A549 (cell line): ENCODE data around the gene LRRC3. TPM values are rescaled to one million over a fixed set of nuclear protein-coding genes. Genes with fewer than 3 reads are reported as not detected.

ENCODE experiments used
- ATAC-seq, 2 experiments: fragments of 200-7000 bp in 1 of 2; fragments of >200 bp in 1 of 2; cut with Nextera tagmentation in 1 of 2; cut with Tn5 transposase in 1 of 2; 3 replicates each; pipeline versions ENCODE4 v1.8.0 to v1.9.1; 2018 to 2020; ENCODE audit warnings: mild to moderate bottlenecking in 1 of 2, moderate library complexity in 1 of 2
- CTCF ChIA-PET: fragments of 300-600 bp; sonication (Branson Sonifier 250); formaldehyde crosslinking; extraction: SDS; loops from one replicate; lab custom pipeline; 2021; ENCODE audit warnings: antibody characterized with exemption, inconsistent platforms; lab: Yijun Ruan, JAX
- POLR2A ChIA-PET: fragments of 350-600 bp; formaldehyde crosslinking; extraction: SDS; loops from one replicate; lab custom pipeline; 2021; ENCODE audit warnings: antibody characterized with exemption, inconsistent platforms; lab: Yijun Ruan, JAX
- DNase-seq, 2 experiments: peaks; one replicate each; pipeline versions ENCODE4 v3.0.0 to v3.0.0-alpha.2; 2011 to 2016; ENCODE audit warnings: low read depth in 1 of 2, low spot score in 1 of 2
- FAIRE-seq: peaks from 2 replicates; lab custom pipeline; 2011; peaks lifted over from hg19 to GRCh38; lab: Jason Lieb, UNC
- H3K27ac ChIP-seq, 2 experiments: fragments of >200 bp; sonication (Bioruptor Twin); formaldehyde crosslinking; 3 replicates each; pipeline ENCODE4 v1.5.1; 2016 to 2017
- H3K4me1 ChIP-seq: fragments of >200 bp; sonication (Bioruptor Twin); formaldehyde crosslinking; 3 replicates; pipeline ENCODE4 v1.6.1; 2016
- H3K4me2 ChIP-seq: fragments of >200 bp; sonication (Bioruptor Twin); formaldehyde crosslinking; 3 replicates; pipeline ENCODE4 v1.6.1; 2016
- H3K4me3 ChIP-seq: fragments of >200 bp; sonication (Bioruptor Twin); formaldehyde crosslinking; 3 replicates; pipeline ENCODE4 v1.5.1; 2016
- H3K9me3 ChIP-seq: fragments of >200 bp; sonication (Bioruptor Twin); formaldehyde crosslinking; 3 replicates; pipeline ENCODE4 v1.6.1; 2016
- CBX8 ChIP-seq: fragments of 200-600 bp; sonication (generic); IDR thresholded peaks from 2 replicates; pipeline ENCODE4 v1.6.1; 2016
- CHD2 ChIP-seq: fragments of 150-350 bp; IDR thresholded peaks from 2 replicates; pipeline ENCODE4 v1.6.1; 2014; ENCODE audit warnings: low read length; ENCODE audit not compliant: partially characterized antibody
- CHD4 ChIP-seq: fragments of 200-600 bp; sonication (generic); IDR thresholded peaks from 2 replicates; pipeline ENCODE4 v1.6.1; 2016; ENCODE audit warnings: antibody characterized with exemption, mild to moderate bottlenecking, borderline replicate concordance
- EHMT2 ChIP-seq: fragments of 200-600 bp; sonication (generic); IDR thresholded peaks from 2 replicates; pipeline ENCODE4 v1.6.1; 2016; ENCODE audit warnings: antibody characterized with exemption, low read depth, mild to moderate bottlenecking, moderate library complexity
- EP300 ChIP-seq, 2 experiments: fragments of >200 bp; sonication (Bioruptor Twin); formaldehyde crosslinking; IDR thresholded peaks; 2 replicates in 1 of 2; 3 replicates in 1 of 2; pipeline ENCODE4 v1.6.1; 2016 to 2017
- ESRRA ChIP-seq: fragments of 150-350 bp; IDR thresholded peaks from 2 replicates; pipeline ENCODE4 v1.6.1; 2014; ENCODE audit warnings: mild to moderate bottlenecking, low read length, borderline replicate concordance
- FOSL2 ChIP-seq, 2 experiments: fragments of 450-650 bp in 1 of 2; fragments of >200 bp in 1 of 2; sonication (Bioruptor Twin) in 1 of 2; formaldehyde crosslinking; IDR thresholded peaks; 2 replicates each; pipeline versions ENCODE4 v1.5.0 to v1.6.1; 2016 to 2020; ENCODE audit warnings: mild to moderate bottlenecking in 1 of 2, moderate library complexity in 1 of 2
- HEYL ChIP-seq: fragments of 250-450 bp; sonication (Bioruptor Pico); IDR thresholded peaks from 2 replicates; pipeline ENCODE4 v1.8.0; 2021; ENCODE audit warnings: mild to moderate bottlenecking, moderate library complexity
- JUN ChIP-seq, 2 experiments: fragments of >200 bp; sonication (Bioruptor Twin); formaldehyde crosslinking; IDR thresholded peaks; 2 replicates in 1 of 2; 3 replicates in 1 of 2; pipeline ENCODE4 v1.6.1; 2016 to 2017
- KDM1A ChIP-seq: fragments of 200-600 bp; sonication (generic); IDR thresholded peaks from 2 replicates; pipeline ENCODE4 v1.6.1; 2016; ENCODE audit warnings: low read depth, mild to moderate bottlenecking
- KDM5A ChIP-seq: fragments of 200-600 bp; sonication (generic); IDR thresholded peaks from 2 replicates; pipeline ENCODE4 v1.6.1; 2016; ENCODE audit warnings: antibody characterized with exemption, mild to moderate bottlenecking
- MAFK ChIP-seq: fragments of 450-650 bp; IDR thresholded peaks from 2 replicates; pipeline ENCODE4 v1.6.1; 2014; ENCODE audit not compliant: partially characterized antibody
- NFE2L2 ChIP-seq: fragments of 150-350 bp; conservative IDR thresholded peaks from 2 replicates; pipeline ENCODE4 v1.6.1; 2014; ENCODE audit warnings: low read length
- NPAS2 ChIP-seq: fragments of 250-450 bp; sonication (Bioruptor Pico); IDR thresholded peaks from 2 replicates; pipeline ENCODE4 v1.8.0; 2022; ENCODE audit warnings: mild to moderate bottlenecking, moderate library complexity, borderline replicate concordance
- PHF8 ChIP-seq: fragments of 200-600 bp; sonication (generic); IDR thresholded peaks from 2 replicates; pipeline ENCODE4 v1.6.1; 2016; ENCODE audit warnings: low read depth, mild to moderate bottlenecking, antibody characterized with exemption, moderate library complexity, borderline replicate concordance
- RNF2 ChIP-seq: fragments of 200-600 bp; sonication (generic); IDR thresholded peaks from 2 replicates; pipeline ENCODE4 v1.6.1; 2016; ENCODE audit warnings: low read depth, mild to moderate bottlenecking, antibody characterized with exemption, moderate library complexity, borderline replicate concordance
- SMC3 ChIP-seq: fragments of >200 bp; sonication (Bioruptor Twin); formaldehyde crosslinking; IDR thresholded peaks from 3 replicates; pipeline ENCODE4 v1.6.1; 2018; ENCODE audit warnings: inconsistent platforms
- TP53 ChIP-seq: fragments of 250-450 bp; sonication (Bioruptor Pico); IDR thresholded peaks from 2 replicates; pipeline ENCODE4 v1.5.0; 2021; ENCODE audit warnings: mild to moderate bottlenecking, moderate library complexity
- ZSCAN20 ChIP-seq: fragments of 250-450 bp; sonication (Bioruptor Pico); IDR thresholded peaks from 2 replicates; pipeline ENCODE4 v1.8.0; 2022; ENCODE audit warnings: mild to moderate bottlenecking, moderate library complexity
- WGBS: methylation state at CpG from one replicate; pipeline ENCODE4 v1.1.6; 2017; ENCODE audit errors: missing lambda C conversion rate; 5-methylcytosine and 5-hydroxymethylcytosine counted together
- polyA plus RNA-seq, 4 experiments: library from polyadenylated mRNA; depleted of rRNA in 3 of 4; stranded (reverse); fragments of >200 nt; fragmentation: RNase III in 1 of 4; extraction: RNeasy Plus Mini Kit Qiagen cat#74134 plus additional on column Dnase treatment in 1 of 4; gene quantifications; 2 replicates in 3 of 4; 3 replicates in 1 of 4; pipeline ENCODE4 v1.2.3, GENCODE V29; 2011 to 2017
- TF ChIP-seq, protein P1 (sequence below): fragments of 250-450 bp; sonication (Bioruptor Pico); IDR thresholded peaks from 2 replicates; pipeline ENCODE4 v1.5.0; 2020; ENCODE audit warnings: low read depth, mild to moderate bottlenecking, moderate library complexity
- TF ChIP-seq, protein P2 (sequence below): fragments of >200 bp; sonication (Bioruptor Twin); formaldehyde crosslinking; IDR thresholded peaks from 3 replicates; pipeline ENCODE4 v1.6.1; 2016
- TF ChIP-seq, protein P3 (sequence below): fragments of >200 bp; sonication (Bioruptor Twin); formaldehyde crosslinking; IDR thresholded peaks from 3 replicates; pipeline ENCODE4 v1.5.1; 2016
- TF ChIP-seq, protein P4 (sequence below): IDR thresholded peaks from 2 replicates; pipeline ENCODE4 v1.6.1; 2012; ENCODE audit warnings: low read depth, borderline replicate concordance

Gene LRRC3
- polyA plus RNA-seq, 2 of the 4 experiments (the other 2 are of a cell fraction), result 0.59 to 1.1 TPM

DNA sequence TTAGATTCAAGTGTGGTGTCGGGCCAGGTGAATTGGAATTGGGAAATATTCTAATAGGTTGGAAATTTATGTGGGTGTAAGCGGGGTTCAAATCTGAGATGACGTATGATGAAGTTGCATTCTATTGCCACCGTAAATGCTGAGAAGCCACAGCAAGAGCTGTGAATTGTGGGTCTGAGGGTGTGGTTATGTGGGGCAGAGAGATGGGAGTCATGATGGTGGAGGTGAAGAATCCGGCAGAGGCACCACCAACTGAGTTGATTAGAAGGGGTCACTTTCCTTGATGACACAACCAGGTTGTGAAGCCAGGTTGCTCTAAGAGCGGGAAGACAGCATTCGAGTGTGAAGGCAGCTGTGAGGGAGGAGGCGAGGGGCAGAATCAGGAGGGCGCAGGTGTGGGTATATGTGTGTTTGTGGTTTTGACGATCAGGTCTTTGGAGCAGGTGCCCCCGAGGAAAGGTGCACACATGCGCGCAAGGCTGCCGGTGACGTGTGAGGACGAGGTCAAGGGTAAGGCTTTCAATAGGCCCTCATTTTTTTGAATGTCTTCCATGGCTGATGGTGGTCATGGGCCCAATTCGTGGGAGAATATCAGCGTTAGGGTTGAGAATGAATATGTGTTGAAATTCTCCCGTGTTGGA is 18.7 kb downstream of the LRRC3 start:
- WGBS, result 56% methylated on average over 18 of the region's 19 CpGs
- ATAC-seq (no peak), DNase-seq (no peak)
- Histone ChIP-seq H3K9me3 (no peaks in the 10 kb centered on the region), H3K4me2 (no peak overlapping the region), H3K27ac (no peak overlapping the region)
- POLR2A ChIA-PET, result no interaction called here
- TF ChIP-seq NFE2L2, result no peak
- no peak for TF ChIP-seq SMC3
- TF ChIP-seq PHF8, result no peak
- TF ChIP-seq, protein P1, sequence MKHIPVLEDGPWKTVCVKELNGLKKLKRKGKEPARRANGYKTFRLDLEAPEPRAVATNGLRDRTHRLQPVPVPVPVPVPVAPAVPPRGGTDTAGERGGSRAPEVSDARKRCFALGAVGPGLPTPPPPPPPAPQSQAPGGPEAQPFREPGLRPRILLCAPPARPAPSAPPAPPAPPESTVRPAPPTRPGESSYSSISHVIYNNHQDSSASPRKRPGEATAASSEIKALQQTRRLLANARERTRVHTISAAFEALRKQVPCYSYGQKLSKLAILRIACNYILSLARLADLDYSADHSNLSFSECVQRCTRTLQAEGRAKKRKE (CRISPR knock-in tag), result no peak
- no peak for TF ChIP-seq EP300 (IDR thresholded peaks at IDR 0.05)
- TF ChIP-seq RNF2, result no peak
- TF ChIP-seq, protein P2, sequence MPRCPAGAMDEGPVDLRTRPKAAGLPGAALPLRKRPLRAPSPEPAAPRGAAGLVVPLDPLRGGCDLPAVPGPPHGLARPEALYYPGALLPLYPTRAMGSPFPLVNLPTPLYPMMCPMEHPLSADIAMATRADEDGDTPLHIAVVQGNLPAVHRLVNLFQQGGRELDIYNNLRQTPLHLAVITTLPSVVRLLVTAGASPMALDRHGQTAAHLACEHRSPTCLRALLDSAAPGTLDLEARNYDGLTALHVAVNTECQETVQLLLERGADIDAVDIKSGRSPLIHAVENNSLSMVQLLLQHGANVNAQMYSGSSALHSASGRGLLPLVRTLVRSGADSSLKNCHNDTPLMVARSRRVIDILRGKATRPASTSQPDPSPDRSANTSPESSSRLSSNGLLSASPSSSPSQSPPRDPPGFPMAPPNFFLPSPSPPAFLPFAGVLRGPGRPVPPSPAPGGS, result no peak
- TF ChIP-seq, all 56 proteins: peak for 0
- Histone ChIP-seq H3K4me3 (no peak overlapping the region), H3K4me1 (no peaks in the 10 kb centered on the region)
- CTCF ChIA-PET, result interaction anchor here (1.4 kb wide), 1 partner anchor 18 kb away, joined by 4 read pairs; no protein-coding TSS in a partner anchor
- no peak for FAIRE-seq

DNA sequence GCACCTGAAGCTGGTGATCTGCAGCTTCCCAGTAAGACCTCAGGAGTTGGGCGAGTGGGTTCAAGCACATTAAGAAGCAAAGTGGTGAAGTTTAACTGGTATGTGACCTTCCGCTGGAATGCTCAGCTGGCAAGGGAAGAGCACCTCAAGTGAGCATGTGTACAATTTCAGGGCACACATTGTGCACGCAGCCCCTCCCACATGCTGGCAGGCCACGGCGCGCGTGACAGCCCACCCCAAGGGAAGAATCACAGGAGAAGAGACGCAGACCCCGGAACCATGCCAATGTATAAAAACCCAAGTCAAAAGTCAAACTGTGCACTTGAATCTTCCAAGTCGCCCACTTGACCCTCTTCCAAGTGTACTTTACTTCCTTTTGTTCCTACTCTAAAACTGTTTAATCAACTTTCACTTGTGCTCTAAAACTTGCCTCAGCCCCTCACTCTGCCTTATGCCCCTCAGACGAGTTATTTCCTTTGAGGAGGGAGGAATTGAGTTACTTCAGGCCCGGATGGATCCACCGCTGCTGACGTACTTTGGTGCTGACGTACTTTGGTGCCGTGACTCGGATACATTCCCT is 20.0 kb downstream of the LRRC3 start:
- ATAC-seq, result no peak
- 30% methylated on average over 17 of the region's 17 CpGs for WGBS
- ChIA-PET CTCF (no interaction called here), POLR2A (no interaction called here)
- Histone ChIP-seq H3K4me1 (no peaks in the 10 kb centered on the region), H3K4me2 (no peak overlapping the region), H3K9me3 (no peaks in the 10 kb centered on the region), H3K27ac (no peak overlapping the region), H3K4me3 (no peak overlapping the region)
- FAIRE-seq, result no peak
- TF ChIP-seq, protein P2, result no peak
- TF ChIP-seq PHF8 (no peak), CHD2 (no peak), MAFK (no peak), FOSL2 (IDR thresholded peaks at IDR 0.05) (no peak), FOSL2 (CRISPR knock-in tag; IDR thresholded peaks at IDR 0.05) (no peak), EHMT2 (no peak), TP53 (CRISPR knock-in tag) (no peak), ESRRA (no peak), HEYL (CRISPR knock-in tag) (no peak), CHD4 (no peak), KDM5A (no peak), NPAS2 (CRISPR knock-in tag) (no peak), CBX8 (no peak), KDM1A (no peak), JUN (IDR thresholded peaks at IDR 0.05) (no peak), ZSCAN20 (CRISPR knock-in tag) (no peak)
- TF ChIP-seq, protein P3, sequence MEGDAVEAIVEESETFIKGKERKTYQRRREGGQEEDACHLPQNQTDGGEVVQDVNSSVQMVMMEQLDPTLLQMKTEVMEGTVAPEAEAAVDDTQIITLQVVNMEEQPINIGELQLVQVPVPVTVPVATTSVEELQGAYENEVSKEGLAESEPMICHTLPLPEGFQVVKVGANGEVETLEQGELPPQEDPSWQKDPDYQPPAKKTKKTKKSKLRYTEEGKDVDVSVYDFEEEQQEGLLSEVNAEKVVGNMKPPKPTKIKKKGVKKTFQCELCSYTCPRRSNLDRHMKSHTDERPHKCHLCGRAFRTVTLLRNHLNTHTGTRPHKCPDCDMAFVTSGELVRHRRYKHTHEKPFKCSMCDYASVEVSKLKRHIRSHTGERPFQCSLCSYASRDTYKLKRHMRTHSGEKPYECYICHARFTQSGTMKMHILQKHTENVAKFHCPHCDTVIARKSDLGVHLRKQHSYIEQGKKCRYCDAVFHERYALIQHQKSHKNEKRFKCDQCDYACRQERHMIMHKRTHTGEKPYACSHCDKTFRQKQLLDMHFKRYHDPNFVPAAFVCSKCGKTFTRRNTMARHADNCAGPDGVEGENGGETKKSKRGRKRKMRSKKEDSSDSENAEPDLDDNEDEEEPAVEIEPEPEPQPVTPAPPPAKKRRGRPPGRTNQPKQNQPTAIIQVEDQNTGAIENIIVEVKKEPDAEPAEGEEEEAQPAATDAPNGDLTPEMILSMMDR, result no peak
- TF ChIP-seq, protein P4, sequence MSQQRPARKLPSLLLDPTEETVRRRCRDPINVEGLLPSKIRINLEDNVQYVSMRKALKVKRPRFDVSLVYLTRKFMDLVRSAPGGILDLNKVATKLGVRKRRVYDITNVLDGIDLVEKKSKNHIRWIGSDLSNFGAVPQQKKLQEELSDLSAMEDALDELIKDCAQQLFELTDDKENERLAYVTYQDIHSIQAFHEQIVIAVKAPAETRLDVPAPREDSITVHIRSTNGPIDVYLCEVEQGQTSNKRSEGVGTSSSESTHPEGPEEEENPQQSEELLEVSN, result no peak
- DNase-seq, result no peak
